GM18505 (cell line): ENCODE data around the gene ADSS1.

Experiments used
- ATAC-seq: cut with Tn5 transposase; IDR thresholded peaks from one replicate; pipeline ENCODE4 v1.9.1; 2021; ENCODE audit not compliant: unreplicated experiment
- POLR2A ChIP-seq: IDR thresholded peaks from 4 replicates; pipeline ENCODE4 v1.6.1; 2011; ENCODE audit warnings: borderline replicate concordance; ENCODE audit not compliant: insufficient read depth, insufficient read length; ENCODE audit errors: extremely low read depth

The ADSS1 gene

DNA sequence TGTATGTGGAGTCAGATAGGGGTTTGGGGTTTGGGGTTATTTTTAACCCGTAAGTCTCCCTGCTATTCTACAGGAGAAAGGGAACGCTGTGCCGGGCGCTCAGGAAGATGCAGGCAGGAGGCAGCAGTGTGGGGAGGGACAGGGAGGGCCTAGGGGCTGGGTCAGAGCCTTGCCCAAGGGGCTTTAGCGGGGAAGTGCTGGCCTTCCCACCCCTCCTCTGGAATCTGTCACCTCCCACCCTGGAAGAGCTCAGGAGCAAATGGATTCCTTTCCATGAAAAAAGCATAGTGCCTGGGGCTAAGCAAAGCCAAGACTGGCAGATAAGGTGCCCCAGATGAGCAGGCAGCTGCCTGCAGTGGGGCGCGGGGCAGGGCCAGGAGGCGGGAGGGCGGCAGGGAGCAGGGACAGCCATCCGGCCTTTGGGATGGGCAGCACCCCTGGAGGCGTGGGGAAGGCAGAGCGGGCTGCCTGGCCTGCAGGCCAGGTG, 41.9 kb upstream of the ADSS1 start:
- no peak for ATAC-seq
- TF ChIP-seq POLR2A: no peak

DNA sequence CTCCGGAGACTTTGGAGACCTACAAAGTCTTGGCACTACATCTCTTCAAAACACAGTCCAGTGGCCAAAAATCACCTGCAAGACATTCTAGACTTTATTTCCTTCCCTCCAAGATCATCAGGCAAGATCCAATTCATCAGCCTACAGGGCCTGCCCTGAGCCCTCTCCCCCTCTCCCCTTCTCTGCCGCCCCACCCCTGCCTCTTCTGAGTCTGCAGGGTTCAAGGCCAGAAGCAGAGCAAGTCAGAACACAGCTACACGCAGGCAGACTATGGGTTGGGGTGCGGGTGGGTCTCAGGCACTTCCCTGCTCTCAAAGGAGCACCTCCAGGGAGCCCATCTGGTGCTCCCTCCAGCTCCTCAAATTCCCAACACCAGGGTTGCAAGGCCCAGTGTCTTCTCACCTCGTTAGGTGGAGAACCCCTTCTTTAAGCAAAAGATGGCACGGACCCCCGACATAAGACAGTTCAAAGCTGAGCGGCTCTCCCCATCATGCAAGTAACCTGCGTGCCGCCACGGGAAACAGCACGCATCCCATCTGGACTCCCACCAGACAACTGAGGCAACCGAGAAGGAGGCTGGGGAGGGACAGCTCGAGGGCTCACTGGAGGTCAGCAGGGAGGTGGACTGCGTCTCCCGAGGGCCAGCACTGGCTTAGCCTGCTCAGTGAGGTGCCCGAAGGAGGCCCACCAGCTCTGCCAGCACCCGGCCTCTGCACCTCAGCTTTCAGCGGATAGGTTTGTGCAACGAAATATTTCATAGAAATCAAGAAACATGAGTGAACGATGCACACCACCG, 40.2 kb upstream of the ADSS1 start:
- no peak for ATAC-seq
- TF ChIP-seq POLR2A: no peak

DNA sequence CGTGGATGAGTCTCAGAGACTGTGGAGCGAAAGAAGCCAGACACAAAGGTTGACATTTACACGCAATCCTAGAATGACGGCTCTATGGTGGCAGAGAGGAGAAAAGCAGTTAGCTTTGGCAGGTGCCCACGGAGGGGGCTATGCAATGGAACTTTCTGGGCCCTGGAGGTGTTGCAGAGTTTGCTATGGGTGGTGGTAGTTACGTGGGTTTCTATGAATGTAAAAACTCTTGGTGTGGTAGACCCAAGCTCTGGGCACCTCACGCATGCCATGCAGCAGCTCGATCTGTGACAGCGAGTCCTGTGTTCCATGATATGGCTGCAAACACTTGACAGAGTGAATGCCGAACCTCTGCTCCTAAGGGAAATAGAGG, 39.6 kb upstream of the ADSS1 start:
- no peak for ATAC-seq
- no peak for TF ChIP-seq POLR2A

DNA sequence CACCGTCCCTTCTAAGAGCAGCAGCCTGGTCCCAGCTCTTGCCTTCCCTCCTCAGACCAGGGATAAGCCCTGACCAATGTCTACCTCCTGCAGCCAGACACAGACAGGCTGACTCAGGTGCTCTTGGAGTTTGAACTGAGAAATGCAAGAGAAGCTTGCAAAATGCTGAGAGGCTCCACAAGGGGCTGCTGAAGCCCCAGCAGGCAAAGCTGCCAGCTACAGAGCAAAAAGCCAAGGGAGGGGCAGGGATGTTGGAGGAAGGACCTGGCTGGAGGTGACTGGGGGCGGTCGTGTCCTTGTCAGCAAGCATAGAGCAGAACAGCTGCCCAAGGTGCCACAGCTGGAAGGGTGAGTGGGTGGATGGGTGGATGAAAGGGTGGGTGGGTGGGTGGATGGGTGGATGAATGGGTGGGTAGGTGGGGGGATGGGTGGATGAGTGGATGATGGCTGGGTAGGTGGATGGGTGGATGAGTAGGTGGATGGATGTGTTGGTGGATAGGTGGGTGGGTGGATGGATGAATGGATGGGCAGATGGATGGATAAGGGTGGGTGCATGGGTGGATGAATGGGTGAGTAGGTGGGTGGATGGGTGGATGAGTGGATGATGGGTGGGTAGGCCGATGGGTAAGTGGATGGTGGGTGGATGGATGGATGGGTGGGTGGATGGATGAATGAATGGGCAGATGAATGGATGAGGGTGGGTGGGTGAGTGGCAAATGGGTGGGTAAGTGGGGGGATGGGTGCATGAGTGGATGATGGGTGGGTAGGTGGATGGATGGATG, 38.6 kb upstream of the ADSS1 start:
- TF ChIP-seq POLR2A: no peak

DNA sequence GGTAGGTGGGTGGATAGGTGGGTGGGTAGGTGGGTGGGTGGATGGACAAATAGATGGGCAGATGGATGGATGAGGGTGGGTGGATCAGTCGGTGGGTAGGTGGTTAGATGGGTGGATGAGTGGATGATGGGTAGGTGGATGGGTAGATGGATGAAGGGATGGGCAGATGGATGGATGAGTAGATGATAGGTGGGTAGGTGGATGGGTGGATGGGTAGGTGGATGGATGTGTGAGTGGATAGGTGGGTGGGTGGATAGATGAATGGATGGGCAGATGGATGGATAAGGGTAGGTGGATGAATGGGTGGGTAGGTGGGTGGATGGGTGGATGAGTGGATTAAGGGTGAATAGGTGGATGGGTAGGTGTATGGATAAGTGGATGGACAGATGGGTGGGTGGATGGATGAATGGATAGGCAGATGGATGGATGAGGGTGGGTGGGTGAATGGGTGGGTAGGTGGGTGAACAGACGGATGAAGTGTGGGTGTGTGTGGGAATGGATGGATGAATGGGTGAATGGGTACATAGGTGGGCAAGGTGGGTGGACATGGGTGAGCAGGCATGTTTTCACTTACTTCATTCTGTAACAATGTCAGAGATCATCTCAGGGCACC, 37.9 kb upstream of the ADSS1 start:
- TF ChIP-seq POLR2A: no peak
- ATAC-seq: no peak

More for the DNA sequence above, 38.6 kb upstream of the ADSS1 start:
- ATAC-seq: no peak

DNA sequence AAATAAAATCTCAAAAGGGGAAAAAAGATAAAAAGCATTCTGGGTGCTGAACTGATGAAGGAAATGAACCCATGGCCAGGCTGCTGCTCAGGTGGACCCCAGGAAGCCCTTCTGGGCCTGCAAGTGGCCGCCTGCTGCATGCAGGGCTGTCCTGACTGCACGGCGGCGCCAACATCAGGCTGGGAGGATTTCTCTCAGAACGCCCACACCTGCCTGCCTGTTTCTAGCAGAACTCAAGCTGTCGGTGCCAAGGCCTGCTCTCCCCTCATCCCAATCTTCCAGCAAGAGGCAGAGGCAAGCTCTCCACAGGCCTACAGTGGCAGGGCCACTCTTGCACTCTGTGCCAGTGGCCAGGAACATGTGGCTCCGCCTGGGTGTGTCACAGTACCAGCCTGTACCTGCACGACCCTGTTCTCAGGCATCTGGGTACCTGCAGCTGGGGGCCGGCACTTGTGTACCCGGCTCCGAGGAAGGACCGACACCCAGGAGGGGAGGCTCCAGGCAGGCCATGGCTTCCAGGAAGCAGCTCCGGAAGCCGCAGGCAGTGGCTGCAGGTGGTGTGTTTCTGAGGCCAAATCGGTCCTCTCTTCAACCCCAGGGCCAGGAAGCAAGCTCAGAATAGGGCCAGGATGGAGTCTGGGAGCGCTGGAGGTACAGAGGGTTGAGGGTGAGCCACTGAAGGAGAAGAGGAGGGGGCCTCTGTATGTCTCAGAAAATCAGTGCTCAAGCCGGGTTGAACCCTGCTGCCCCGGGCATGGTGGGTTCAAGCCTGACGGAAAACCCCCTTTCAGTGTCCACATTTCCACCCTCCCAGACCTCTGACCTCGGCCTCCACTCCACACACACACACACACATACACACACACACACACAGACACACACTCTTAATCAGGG, 37.2 kb upstream of the ADSS1 start:
- no peak for TF ChIP-seq POLR2A
- no peak for ATAC-seq

DNA sequence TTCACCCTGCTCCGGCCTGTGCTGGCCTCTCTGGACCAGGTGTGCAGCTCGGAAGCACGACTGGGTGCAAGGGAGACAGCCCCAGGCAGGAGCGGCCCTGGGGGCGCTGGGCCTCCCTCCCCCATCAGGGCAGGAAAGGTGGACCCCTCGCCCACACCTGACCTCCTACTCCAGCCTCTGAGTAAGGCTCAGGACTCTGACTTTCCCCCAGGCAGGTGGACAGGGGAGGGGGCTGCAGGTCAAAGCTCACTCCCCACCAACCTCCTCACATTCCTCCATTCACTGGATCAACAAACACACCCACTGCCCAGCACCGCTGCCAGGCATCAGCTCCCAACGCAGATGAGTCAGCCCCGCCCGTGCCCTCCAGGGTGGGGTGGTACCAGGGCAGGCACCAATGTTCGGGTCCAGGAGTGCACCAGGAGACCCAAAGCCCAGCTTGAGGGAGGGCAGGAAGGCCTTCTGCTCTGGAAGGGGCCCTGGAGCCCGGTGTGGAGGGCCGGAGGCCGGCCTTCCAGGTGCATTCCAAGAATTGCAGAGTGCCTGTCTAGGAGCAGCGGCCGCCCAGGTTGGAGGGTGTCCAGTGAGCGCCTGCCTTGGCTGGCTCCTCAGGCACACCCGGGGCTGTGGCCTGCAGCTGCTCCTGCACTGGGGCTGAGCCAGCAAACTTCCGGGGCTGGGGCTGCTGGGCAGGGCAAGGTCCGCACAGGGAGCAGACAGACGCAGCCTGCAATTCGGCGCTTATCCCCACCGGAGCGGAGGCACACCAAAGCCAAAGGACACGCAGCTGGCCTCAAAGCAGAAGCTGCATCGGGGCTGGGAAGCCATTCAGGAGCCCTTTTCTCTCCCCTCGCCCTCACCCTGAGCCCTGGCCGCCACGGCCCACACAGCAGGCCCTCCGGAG, 36.2 kb upstream of the ADSS1 start:
- ATAC-seq: no peak
- TF ChIP-seq POLR2A: no peak

DNA sequence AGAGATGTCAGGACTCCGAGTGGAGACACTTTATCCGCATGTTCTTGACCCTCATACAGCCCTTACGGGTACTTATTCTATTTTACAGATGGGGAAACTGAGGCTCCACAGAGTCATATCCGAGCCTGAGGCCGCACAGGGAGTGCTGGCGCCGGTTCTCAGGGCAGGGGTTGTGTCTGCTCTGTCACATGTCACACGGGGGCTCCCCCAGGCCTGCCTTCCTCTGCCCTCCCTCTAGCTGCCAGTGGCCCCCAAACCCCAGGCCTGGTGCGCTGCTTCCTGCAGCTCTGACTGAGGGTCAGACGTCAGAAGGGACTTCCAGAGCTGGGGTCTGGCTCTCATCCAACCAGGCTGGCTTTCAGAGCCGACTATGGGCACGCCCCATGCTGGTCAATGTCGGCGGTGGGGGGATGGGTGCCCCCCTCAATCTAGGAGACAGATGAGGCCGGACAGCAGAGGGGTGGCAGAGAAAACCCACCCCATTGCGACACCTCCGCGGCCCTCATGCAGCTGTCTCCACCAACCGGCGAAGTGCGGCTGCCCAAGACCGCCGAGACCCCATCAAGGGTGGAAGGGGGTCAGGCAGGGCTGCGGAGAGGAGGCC, 35.4 kb upstream of the ADSS1 start:
- ATAC-seq: no peak
- TF ChIP-seq POLR2A: no peak

DNA sequence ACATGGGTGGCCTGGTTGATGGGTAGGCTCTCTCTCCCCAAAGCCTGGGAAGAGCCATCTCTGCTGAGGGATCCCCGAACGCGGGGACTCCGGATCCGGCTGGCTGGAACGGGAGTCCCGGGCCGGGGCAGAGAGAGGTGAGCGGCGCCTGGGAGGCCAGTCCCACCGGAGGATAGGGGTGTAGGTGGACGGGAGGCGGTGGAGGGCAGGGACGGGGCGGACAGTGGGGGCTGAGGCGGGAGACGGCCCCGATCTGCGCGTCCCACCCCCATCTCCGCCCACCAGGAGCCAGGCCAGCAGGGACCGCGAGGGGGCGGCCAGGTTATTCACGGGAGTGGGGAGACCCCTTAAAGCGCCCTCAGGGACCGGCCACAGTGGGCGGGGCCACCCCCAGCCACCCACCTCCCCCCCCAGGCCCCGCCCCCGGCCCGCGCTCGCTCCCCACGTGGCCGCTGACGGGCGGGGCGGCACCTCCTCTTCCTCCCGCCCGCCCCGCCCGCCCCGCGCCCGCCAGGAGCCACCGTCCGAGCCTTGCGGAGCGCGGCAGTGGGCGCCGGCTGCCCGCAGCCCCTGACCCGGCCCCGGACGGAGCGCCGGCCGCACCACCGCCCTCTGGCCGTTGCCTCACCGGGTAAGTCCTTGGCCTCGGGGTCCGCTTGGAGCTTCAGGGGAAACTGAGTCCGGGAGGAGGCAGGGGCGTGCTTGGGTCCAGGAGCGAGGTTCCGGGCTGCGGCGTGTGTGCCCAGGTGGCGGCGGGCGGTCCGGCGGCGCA, 34.7 kb upstream of the ADSS1 start, which contains the start of gene INF2:
INF2 (plus strand) TSS at position 510 of the 772 bp plus-strand sequence. CDS start 11,748 bp downstream, outside the sequence.
- TF ChIP-seq POLR2A: peak; percentile 38
- no peak for ATAC-seq

DNA sequence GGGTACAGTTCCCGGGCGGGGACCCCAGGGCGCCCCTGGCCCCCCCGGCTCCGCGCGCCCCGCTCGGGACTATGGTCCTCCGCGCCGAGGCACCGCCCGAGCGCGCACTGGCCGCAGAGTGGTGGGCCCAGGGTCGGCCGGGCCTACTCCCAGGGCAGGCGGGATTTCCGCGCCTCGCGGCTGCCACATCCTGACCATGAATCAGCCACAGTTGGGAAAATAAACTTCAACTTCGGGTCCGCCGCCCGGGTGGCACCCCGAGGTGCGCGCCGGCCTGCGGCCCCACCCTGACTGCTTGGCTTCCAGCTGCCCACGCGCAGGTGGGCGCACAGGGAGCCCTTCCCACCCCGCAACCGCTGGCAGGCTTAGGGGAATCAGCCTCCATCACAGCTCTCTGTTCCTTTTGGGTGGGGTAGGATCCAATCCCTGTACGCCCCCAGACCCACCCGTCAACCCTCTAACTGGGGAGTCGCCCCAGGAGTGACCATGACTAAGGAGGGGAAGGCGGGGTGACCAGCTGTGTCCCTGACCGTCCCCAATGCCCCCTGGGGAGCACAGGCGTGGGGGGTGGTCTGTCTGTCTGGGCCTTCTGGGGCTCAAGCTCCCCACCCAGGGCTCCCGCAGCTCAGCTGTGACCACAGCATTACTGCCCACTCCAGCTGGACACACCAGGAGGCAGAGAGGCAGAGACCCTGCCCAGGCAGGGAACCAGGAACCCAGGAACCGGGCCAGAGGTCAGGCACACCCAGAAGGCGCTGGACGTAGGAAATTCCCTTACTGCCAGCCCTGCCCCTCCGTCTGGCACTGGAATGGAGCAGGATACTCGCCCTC, 33.9 kb upstream of the ADSS1 start:
- no peak for ATAC-seq
- TF ChIP-seq POLR2A: no peak
